Adrenal gland (tissue), 5 donors: ENCODE measurements around the gene HIPK1.

Experiments
- POLR2A ChIP-seq, 2 donors: fragments of 450-650 bp; IDR thresholded peaks; one replicate each; pipeline ENCODE4 v1.6.1; 2017; ENCODE audit warnings: antibody characterized with exemption in 2 of 2, mild to moderate bottlenecking in 2 of 2, moderate library complexity in 1 of 2
- TF ChIP-seq, protein P1 (sequence below), 6 experiments: fragments of 450-650 bp in 4 of 6; fragments of 200-600 bp in 2 of 6; sonication (generic) in 1 of 6; IDR thresholded peaks; 1 replicate in 5 of 6; 2 replicates in 1 of 6; pipeline versions ENCODE4 v1.5.1 to v1.8.0; 2016 to 2021; ENCODE audit warnings: antibody characterized with exemption in 6 of 6, mild to moderate bottlenecking in 2 of 6, moderate library complexity in 1 of 6
- donor health status: DM: no; HTN: no; CAD: no.

DNA sequence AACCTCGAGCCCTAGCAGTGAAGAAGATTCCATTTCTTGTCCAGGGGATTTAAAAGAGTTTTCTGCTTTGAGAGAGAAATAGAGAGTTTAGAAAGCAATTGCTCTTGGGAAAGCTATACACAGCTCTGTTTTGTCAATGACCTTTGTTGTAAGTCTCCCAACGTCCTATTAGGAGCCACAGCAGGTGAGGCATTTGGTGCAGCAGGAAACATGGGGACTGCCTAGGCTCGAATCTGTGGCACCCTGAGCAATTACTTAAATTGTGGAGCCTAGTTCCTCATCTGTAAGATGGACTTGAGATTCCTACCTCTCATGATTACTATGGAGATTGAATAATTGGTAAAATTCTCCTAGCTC, 15.8 kb upstream of the HIPK1 start:
- TF ChIP-seq, protein P1, sequence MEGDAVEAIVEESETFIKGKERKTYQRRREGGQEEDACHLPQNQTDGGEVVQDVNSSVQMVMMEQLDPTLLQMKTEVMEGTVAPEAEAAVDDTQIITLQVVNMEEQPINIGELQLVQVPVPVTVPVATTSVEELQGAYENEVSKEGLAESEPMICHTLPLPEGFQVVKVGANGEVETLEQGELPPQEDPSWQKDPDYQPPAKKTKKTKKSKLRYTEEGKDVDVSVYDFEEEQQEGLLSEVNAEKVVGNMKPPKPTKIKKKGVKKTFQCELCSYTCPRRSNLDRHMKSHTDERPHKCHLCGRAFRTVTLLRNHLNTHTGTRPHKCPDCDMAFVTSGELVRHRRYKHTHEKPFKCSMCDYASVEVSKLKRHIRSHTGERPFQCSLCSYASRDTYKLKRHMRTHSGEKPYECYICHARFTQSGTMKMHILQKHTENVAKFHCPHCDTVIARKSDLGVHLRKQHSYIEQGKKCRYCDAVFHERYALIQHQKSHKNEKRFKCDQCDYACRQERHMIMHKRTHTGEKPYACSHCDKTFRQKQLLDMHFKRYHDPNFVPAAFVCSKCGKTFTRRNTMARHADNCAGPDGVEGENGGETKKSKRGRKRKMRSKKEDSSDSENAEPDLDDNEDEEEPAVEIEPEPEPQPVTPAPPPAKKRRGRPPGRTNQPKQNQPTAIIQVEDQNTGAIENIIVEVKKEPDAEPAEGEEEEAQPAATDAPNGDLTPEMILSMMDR (IDR thresholded peaks at IDR 0.05), result no peak
- TF ChIP-seq POLR2A (IDR thresholded peaks at IDR 0.05), result no peak
